ENCODE measurements around the gene COL27A1. TPM values are rescaled to one million over a fixed set of nuclear protein-coding genes. Genes with fewer than 3 reads are reported as not detected.

COL27A1 gene
- total and polyA plus RNA-seq, 8 donors: 15.8 to 180 (median 147) TPM

DNA sequence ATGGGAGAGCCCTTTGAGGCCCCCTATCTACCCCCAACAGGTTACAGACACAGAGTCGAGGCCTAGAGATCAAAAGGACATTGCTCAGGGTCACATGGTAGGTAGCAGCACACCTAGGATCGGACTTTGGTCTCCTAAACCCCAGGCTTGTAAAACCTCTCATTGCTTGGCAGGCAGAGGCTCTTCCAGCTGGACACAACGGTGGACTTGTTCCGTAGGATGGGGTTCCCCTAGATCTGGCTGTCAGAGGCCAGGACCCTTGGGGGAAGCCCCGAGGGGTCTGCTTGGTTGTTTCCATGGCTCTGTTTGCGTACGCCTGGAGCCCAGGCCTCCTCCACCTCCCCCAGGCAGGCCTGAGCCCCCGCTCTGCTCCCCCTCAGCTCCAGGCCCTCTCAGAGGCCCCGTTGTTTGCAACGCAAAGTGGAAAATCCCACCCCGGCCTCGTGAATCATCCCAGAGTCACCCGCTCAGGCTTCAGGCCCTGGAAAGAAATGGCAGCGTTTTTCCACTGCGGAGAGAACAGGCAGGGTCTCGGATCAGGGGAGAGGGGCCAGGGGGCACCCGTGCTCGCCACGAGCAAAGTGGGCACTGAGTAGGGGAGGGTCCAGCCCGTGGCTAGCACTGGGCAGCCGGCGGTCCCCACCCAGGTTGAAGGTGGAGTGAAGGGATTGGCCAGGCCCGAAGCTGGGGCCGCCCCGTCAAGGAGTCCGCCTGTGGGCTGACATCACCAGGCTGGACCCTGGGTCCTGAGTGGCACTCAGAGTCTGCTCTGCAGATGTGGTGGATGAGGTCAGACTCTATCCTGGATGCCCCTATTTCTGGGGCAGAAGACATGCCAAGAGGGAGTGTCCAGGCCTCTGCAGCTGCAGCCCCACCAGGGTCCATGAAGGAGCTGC lies 19.8 kb downstream of the COL27A1 start:
- peak; percentile 53 for ATAC-seq
- H3K27ac ChIP-seq: no peak overlapping the region
- H3K27me3 ChIP-seq: no peaks in the 10 kb centered on the region
- no peak overlapping the region for H3K4me3 ChIP-seq
- TF ChIP-seq, protein P1, sequence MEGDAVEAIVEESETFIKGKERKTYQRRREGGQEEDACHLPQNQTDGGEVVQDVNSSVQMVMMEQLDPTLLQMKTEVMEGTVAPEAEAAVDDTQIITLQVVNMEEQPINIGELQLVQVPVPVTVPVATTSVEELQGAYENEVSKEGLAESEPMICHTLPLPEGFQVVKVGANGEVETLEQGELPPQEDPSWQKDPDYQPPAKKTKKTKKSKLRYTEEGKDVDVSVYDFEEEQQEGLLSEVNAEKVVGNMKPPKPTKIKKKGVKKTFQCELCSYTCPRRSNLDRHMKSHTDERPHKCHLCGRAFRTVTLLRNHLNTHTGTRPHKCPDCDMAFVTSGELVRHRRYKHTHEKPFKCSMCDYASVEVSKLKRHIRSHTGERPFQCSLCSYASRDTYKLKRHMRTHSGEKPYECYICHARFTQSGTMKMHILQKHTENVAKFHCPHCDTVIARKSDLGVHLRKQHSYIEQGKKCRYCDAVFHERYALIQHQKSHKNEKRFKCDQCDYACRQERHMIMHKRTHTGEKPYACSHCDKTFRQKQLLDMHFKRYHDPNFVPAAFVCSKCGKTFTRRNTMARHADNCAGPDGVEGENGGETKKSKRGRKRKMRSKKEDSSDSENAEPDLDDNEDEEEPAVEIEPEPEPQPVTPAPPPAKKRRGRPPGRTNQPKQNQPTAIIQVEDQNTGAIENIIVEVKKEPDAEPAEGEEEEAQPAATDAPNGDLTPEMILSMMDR (IDR thresholded peaks at IDR 0.05): no peak
- intact Hi-C loops (cut with DNase I): no loop called here
- H3K9me3 ChIP-seq: no peaks in the 10 kb centered on the region
- DNase-seq: peak in 1 of 4 donors; percentile 24
- H3K4me1 ChIP-seq: peaks cover 0 to 12% of the 10 kb centered on the region in 2 donors
- H3K36me3 ChIP-seq: no peaks in the 10 kb centered on the region

DNA sequence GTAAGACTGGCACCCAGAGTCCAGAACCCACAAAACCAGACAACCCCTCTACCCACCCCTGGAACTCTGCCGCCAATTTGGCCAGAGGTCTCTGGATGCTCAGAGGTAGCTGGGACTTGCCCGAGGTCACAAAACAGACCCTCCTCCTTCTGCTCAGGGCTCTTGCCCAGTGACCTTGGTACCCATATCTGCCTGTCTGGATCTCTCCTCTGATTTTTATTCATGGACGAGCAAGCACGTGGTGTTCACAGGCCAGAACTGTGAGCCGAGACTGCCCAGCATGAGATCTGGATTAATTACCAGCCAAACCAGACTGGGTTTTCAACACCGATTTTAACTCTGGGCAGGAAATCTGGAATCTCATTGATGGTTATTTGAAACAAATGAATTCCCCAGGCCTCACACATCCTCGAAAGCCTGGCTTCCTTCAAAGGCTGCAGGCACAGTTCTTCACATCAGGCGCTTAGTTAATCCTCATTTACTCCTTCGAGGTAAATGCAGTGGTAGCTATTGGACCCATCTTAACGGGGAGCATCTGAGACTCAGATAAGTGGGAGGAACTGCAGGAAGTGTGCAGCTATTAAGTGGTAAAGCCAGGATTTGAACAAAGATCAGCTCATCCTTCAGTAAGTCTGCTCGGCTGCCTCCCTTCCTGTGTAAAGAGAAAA lies 21.4 kb downstream of the COL27A1 start:
- ATAC-seq (no peak), DNase-seq (no peak)
- H3K27me3 ChIP-seq: no peaks in the 10 kb centered on the region
- no peaks in the 10 kb centered on the region for H3K36me3 ChIP-seq
- H3K9me3 ChIP-seq: no peaks in the 10 kb centered on the region
- intact Hi-C loops (cut with DNase I): no loop called here
- H3K27ac ChIP-seq: no peak overlapping the region
- no peak overlapping the region for H3K4me3 ChIP-seq
- H3K4me1 ChIP-seq: peaks cover 0 to 12% of the 10 kb centered on the region in 2 donors
- TF ChIP-seq, protein P1 (IDR thresholded peaks at IDR 0.05): no peak

DNA sequence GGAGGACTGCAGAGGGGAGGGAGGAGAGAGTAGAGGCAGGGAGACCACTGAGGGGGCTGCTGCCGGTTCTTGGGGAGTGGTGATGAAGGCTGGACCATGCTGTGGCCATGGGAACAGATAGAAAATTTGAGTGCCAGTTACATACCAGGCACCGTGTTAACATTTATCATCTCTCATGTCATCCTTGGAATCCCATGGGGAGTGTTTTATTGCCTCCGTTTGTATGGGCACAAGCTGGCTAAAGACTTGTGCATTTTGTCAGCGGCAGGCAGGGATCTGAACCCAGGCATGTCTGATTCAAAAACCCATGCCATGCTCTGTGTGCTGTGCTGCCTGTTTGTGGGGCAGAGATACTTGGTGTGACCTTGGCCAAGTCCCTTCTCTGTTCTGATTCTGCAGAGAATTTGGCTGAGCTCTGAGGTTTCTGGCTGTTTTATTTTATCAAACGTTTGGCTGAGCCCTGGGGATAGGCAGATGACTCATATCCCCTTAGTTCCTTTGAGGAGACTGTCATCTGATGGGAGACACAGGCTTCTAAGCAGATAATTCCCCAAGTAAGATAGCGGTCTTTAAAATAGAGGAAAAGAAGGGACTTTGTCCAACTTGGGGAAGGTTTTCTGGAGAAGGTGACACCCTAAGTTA lies 22.2 kb downstream of the COL27A1 start:
- no peak overlapping the region for H3K4me3 ChIP-seq
- no peak overlapping the region for H3K27ac ChIP-seq
- DNase-seq (no peak), ATAC-seq (no peak)
- H3K36me3 ChIP-seq: no peaks in the 10 kb centered on the region
- H3K27me3 ChIP-seq: no peaks in the 10 kb centered on the region
- no peaks in the 10 kb centered on the region for H3K9me3 ChIP-seq
- intact Hi-C loops (cut with DNase I): no loop called here
- H3K4me1 ChIP-seq: peaks cover 0 to 12% of the 10 kb centered on the region in 2 donors
- TF ChIP-seq, protein P1 (IDR thresholded peaks at IDR 0.05): no peak

DNA sequence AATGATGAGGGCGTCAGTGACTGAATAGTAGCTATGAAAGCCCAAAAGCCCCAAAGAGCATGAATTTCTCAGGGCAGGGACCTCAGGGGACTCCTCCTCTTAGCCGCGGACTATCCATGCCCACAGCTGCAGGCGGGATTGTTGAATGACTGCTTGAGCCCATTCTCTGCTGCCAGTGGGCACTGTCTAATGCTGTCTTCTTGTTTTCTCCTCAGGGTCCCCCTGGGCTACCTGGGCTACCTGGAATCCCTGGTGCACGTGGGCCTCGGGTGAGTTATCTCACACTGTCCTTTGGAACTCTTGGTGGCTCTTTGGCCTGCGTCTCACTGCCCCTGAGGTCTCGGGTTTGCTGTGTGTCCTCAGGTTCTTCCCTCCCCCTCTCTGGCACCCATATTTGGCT lies 22.7 kb downstream of the COL27A1 start:
- intact Hi-C loops (cut with DNase I): no loop called here

More for the DNA sequence above, 22.7 kb downstream of the COL27A1 start:
- DNase-seq (no peak), ATAC-seq (no peak)
- no peak overlapping the region for H3K4me3 ChIP-seq
- no peaks in the 10 kb centered on the region for H3K9me3 ChIP-seq
- no peaks in the 10 kb centered on the region for H3K36me3 ChIP-seq
- H3K27me3 ChIP-seq: no peaks in the 10 kb centered on the region
- peaks cover 0 to 12% of the 10 kb centered on the region in 2 donors for H3K4me1 ChIP-seq
- no peak overlapping the region for H3K27ac ChIP-seq
- TF ChIP-seq, protein P1 (IDR thresholded peaks at IDR 0.05): no peak
